OCI-LY3 (cell line): ENCODE results near the gene OLIG2.

Experiments
- H2AFZ ChIP-seq: fragments of 200-600, 300-600 bp; shearing (Covaris generic); 2 replicates; pipeline ENCODE4 v1.6.0; 2014; ENCODE audit warnings: antibody characterized with exemption, low read depth, low read length
- H3K27ac ChIP-seq: fragments of 200-600, 300-600 bp; sonication (generic); 2 replicates; pipeline ENCODE4 v1.5.1; 2014; ENCODE audit warnings: mild to moderate bottlenecking, low read length, moderate library complexity, mixed read lengths
- H3K27me3 ChIP-seq: fragments of 200-600, 300-600 bp; sonication (generic); 2 replicates; pipeline ENCODE4 v1.6.1; 2014; ENCODE audit warnings: low read depth, low read length, mixed read lengths
- H3K36me3 ChIP-seq: fragments of 200-600, 300-600 bp; sonication (generic); replicated peaks from 2 replicates; pipeline ENCODE3; 2014; ENCODE audit warnings: low read depth, low read length, mixed read lengths
- H3K4me1 ChIP-seq: fragments of 300-600, 200-600 bp; sonication (generic); 2 replicates; pipeline ENCODE4 v1.6.1; 2014; ENCODE audit warnings: low read length, mixed read lengths
- H3K4me2 ChIP-seq: fragments of 200-600, 300-600 bp; sonication (generic); 2 replicates; pipeline ENCODE4 v1.6.1; 2014; ENCODE audit warnings: low read length, mixed read lengths
- H3K4me3 ChIP-seq: fragments of 300-600, 200-600 bp; sonication (generic); 2 replicates; pipeline ENCODE4 v1.5.1; 2014; ENCODE audit warnings: antibody characterized with exemption, mild to moderate bottlenecking, low read length, moderate library complexity
- H3K79me2 ChIP-seq: fragments of 300-600, 200-600 bp; shearing (Covaris generic); 2 replicates; pipeline ENCODE4 v1.6.1; 2014; ENCODE audit warnings: mild to moderate bottlenecking, low read length, mixed read lengths
- H3K9ac ChIP-seq: fragments of 300-600, 200-600 bp; shearing (Covaris generic); 2 replicates; pipeline ENCODE4 v1.6.0; 2014; ENCODE audit warnings: mild to moderate bottlenecking, low read length, moderate library complexity
- H3K9me3 ChIP-seq: fragments of 200-600, 300-600 bp; shearing (Covaris generic); 2 replicates; pipeline ENCODE4 v1.6.1; 2014; ENCODE audit warnings: low read length, mixed read lengths; ENCODE audit not compliant: insufficient read depth
- H4K20me1 ChIP-seq: fragments of 200-600, 300-600 bp; sonication (generic); 2 replicates; pipeline ENCODE4 v1.6.1; 2016; ENCODE audit warnings: low read length, mixed read lengths; ENCODE audit not compliant: insufficient read depth
- EZH2phosphoT487 ChIP-seq: fragments of 200-600 bp; shearing (Covaris generic); IDR thresholded peaks from 2 replicates; pipeline ENCODE4 v1.6.1; 2018; ENCODE audit warnings: antibody characterized with exemption, mixed run types, low read depth
- TF ChIP-seq, protein P1 (sequence below): fragments of 200-600, 300-600 bp; sonication (generic); IDR thresholded peaks from 2 replicates; pipeline ENCODE4 v1.5.1; 2014; ENCODE audit warnings: antibody characterized with exemption, low read length, low read depth

The OLIG2 gene

DNA sequence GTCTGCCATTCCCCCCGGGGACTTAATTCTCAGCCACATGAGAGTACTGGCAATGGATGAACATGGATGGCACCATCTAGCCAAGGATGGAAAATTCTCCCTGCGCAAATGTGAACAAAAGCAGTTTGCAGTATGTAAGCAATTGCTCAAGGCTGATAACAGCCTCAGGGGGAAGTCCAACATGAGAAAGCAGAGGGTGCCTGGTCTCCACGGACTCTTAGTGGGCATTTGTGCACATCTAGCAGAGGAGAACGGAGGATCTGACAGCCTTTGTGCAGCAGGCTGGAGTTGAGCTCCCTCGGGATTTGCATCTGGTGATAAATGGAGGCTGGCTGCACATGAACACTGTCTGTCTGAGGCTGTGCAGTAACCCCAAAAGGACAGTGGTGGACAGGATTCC, 30.3 kb downstream of the OLIG2 start:
- Histone ChIP-seq H3K36me3 (no peaks in the 10 kb centered on the region), H3K4me2 (no peak overlapping the region), H2AFZ (no peak overlapping the region), H3K9me3 (no peaks in the 10 kb centered on the region), H3K4me1 (peaks cover 14% of the 10 kb centered on the region), H4K20me1 (no peaks in the 10 kb centered on the region), H3K4me3 (no peak overlapping the region), H3K79me2 (no peaks in the 10 kb centered on the region), H3K27me3 (no peaks in the 10 kb centered on the region), H3K27ac (no peak overlapping the region), H3K9ac (no peak overlapping the region)
- TF ChIP-seq EZH2phosphoT487, result no peak
- TF ChIP-seq, protein P1, sequence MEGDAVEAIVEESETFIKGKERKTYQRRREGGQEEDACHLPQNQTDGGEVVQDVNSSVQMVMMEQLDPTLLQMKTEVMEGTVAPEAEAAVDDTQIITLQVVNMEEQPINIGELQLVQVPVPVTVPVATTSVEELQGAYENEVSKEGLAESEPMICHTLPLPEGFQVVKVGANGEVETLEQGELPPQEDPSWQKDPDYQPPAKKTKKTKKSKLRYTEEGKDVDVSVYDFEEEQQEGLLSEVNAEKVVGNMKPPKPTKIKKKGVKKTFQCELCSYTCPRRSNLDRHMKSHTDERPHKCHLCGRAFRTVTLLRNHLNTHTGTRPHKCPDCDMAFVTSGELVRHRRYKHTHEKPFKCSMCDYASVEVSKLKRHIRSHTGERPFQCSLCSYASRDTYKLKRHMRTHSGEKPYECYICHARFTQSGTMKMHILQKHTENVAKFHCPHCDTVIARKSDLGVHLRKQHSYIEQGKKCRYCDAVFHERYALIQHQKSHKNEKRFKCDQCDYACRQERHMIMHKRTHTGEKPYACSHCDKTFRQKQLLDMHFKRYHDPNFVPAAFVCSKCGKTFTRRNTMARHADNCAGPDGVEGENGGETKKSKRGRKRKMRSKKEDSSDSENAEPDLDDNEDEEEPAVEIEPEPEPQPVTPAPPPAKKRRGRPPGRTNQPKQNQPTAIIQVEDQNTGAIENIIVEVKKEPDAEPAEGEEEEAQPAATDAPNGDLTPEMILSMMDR, result no peak

DNA sequence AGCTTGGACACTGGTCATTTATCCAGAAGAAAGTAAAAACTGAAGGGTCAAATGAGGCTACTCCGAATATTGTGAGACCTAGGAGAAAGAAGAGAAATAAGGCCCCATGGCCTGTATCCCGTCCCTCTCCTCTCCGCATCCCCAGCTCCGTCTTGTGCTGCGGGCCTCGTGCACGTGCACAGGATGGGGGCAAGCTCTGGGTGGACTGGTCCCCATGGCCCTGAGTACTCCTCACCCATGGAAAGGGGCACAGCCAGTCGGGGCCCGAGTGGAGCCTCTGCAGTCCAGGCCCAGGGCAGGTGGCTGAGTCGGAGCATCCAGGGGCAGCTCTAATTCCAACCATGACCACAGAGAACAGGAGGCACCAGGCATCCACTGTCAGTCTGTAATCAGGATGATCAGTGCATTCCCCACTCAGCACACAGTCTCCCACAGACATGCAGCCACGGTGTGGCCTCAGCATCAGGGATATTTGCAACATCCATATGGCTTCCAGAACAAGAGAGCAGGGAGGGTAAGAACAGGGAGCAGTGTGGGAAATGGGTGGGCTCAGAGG, 31.7 kb downstream of the OLIG2 start:
- Histone ChIP-seq H3K27me3 (no peaks in the 10 kb centered on the region), H3K4me3 (no peak overlapping the region), H4K20me1 (no peaks in the 10 kb centered on the region), H3K9me3 (no peaks in the 10 kb centered on the region), H3K9ac (no peak overlapping the region), H3K27ac (no peak overlapping the region), H2AFZ (no peak overlapping the region), H3K79me2 (no peaks in the 10 kb centered on the region), H3K4me1 (peaks cover 14% of the 10 kb centered on the region), H3K36me3 (no peaks in the 10 kb centered on the region), H3K4me2 (no peak overlapping the region)
- TF ChIP-seq, protein P1, result no peak
- no peak for TF ChIP-seq EZH2phosphoT487

DNA sequence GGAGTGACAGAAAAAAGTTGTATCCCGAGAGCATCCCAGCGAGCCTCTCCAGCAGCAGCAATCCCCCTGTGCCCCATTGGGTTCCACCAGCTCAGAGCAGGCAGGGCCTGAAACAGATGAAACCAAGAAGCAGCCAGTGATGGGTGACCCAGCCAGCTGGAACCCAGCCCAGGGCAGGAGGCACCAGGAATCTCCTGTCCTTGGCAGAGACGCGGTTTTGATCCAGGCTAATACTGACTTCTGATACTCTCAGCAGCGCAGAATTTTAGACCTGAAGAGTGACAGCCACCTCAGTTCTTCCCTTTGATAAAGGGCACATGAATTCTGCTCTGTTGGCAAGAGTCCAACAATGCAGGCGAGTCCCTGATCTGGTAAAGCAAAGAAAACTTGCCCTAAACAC, 32.8 kb downstream of the OLIG2 start:
- H4K20me1 ChIP-seq, result no peaks in the 10 kb centered on the region
- H3K9ac ChIP-seq, result no peak overlapping the region
- peaks cover 4% of the 10 kb centered on the region; the same call in 1 of the 2 replicates for H3K27me3 ChIP-seq
- TF ChIP-seq, protein P1, result no peak
- no peak for TF ChIP-seq EZH2phosphoT487
- H2AFZ ChIP-seq, result no peak overlapping the region
- no peaks in the 10 kb centered on the region for H3K9me3 ChIP-seq
- no peaks in the 10 kb centered on the region for H3K79me2 ChIP-seq
- no peak overlapping the region for H3K27ac ChIP-seq
- no peaks in the 10 kb centered on the region for H3K36me3 ChIP-seq
- H3K4me2 ChIP-seq, result no peak overlapping the region
- peaks cover 14% of the 10 kb centered on the region for H3K4me1 ChIP-seq
- H3K4me3 ChIP-seq, result no peak overlapping the region

DNA sequence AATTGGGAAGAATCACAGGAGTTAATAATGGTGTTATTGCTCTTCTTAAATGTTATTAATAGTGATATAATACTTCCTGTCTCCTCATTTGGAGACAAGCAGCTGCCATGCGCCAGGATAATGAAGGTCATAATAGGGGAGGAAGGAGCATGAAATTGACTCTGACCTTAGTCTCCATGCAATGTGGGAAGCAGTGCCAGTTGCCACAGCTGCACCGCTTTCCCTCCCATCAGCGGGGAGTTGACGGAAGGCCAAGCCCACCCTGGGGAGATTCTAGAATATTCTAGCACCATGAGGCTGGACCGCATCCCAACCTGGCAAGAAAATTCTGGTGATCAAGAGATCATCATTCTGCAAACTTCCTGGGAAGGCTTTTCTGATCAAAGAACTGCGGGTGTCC, 33.2 kb downstream of the OLIG2 start:
- H3K36me3 ChIP-seq, result no peaks in the 10 kb centered on the region
- H3K4me2 ChIP-seq, result no peak overlapping the region
- no peak overlapping the region for H3K27ac ChIP-seq
- no peaks in the 10 kb centered on the region for H3K9me3 ChIP-seq
- H3K4me1 ChIP-seq, result peaks cover 14% of the 10 kb centered on the region
- H3K9ac ChIP-seq, result no peak overlapping the region
- H3K79me2 ChIP-seq, result no peaks in the 10 kb centered on the region
- TF ChIP-seq, protein P1, result no peak
- no peak for TF ChIP-seq EZH2phosphoT487
- no peak overlapping the region for H3K4me3 ChIP-seq
- H2AFZ ChIP-seq, result no peak overlapping the region
- H3K27me3 ChIP-seq, result peaks cover 7% of the 10 kb centered on the region
- no peaks in the 10 kb centered on the region for H4K20me1 ChIP-seq
